DMS53 (cell line): ENCODE measurements around the gene IL23R.
"Not testable (repeated sequence)": the region's sequence is repeated elsewhere in the genome, so short reads cannot be mapped to it uniquely, and the experiment has no call there.

ENCODE experiments used
- DNase-seq: peaks from one replicate; lab custom pipeline; 2025; lab: John Stamatoyannopoulos, UW

IL23R gene

GRCh38 chr1:67192902-67193301 is 26.6 kb downstream of the IL23R start:
- DNase-seq: no peak

- no peak for DNase-seq
Observed at GRCh38 chr1:67193704-67194103, 27.4 kb downstream of the IL23R start.

DNA sequence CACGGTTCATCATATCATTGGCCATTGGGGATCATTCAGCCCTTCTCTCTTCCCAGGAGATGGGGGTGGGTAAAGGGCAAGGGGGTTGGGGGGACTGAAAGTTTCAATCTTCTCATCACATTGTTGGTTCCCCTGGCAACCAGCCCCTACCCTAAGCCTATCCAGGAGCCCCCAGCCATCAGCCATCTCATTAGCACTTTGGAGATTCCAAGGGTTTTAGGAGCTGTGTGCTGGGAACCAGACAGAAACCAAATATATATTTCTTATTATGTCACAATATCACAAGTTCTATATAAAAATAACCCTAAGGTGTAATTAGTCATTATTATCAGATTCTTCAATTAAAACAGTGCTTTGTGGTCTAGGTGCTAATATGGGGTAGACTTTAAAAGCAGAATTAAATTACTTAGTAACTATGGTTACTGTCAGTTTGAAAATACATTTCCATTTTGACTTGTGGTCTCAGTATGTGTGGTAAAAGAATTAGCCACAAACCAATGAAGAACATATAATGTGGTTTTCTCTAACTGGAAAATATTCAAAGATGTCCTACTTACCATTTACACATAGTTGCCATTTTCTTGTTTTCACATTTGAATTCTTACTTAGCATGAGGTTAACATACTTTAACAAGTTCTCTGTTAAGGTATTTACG is 28.1 kb downstream of the IL23R start:
- DNase-seq: no peak

- no peak for DNase-seq
Observed at GRCh38 chr1:67200755-67201154, 34.5 kb downstream of the IL23R start.

DNA sequence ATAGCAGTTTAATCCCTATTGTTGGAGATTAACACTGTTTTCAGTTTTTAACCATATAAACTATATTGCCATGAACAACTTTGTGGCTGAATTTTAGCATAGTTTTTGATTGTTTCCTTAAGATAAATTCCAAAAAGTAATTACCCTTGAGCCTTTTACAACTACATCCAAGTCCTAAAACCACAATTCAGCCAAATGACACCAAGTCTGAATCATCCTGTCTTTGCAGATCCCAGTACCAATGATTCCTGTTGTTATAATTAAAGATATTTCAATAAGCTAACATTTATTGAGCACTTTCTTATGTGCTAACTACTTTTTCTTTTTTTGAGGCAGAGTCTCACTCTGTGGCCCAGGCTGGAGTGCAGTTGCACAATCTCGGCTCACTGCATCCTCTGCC is 35.6 kb downstream of the IL23R start:
- DNase-seq: no peak

DNA sequence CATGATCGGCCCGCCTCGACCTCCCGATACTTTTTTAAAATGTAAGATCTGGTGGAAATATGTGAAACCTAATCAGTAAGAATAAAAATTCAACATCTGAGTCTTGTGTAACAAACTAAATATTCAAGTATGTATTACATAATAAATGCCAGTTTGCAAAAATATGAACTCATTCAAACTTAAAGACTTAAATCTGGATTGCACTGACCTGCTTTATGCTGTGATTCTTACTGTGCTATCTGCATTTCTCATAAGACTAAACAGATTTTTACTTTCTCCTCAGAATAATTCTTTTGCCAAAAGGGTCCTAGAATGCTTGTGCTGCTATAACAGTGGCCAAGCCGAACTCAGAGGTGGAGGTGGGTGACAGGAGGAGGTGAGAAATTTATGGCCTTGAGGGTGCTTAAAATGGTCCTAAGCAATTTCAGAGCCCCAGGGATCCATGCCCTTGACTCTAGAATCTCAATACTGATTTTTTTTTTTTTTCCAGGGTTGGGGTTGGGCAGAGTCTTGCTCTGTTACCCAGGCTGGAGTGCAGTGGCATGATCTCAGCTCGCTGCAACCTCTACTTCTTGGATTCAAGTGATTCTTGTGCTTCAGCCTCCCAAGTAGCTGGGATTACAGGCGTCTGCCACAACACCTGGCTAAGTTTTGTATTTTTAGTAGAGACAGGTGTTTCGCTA is 38.2 kb downstream of the IL23R start:
- no peak for DNase-seq

- DNase-seq: not testable (repeated sequence)
Observed at GRCh38 chr1:67207398-67207797, 41.1 kb downstream of the IL23R start.

DNA sequence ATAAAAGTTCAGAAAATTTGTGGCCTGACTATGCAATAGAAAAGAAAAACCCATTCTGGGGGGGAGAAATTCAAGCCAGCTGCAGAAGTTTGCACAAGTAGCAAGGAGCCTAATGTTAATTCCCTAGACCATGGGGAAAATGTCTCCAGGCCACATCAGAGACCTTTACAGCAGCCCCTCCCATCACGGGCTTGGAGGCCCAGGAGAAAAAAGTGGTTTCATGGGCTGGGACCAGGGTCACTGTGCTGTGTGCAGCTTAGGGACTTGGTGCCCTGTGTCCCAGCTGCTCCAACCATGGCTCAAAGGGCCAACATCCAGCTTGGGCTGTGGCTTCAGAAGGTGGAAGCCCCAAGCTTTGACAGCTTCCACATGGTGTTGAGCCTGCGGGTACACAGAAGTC is 42.0 kb downstream of the IL23R start:
- DNase-seq: no peak

DNA sequence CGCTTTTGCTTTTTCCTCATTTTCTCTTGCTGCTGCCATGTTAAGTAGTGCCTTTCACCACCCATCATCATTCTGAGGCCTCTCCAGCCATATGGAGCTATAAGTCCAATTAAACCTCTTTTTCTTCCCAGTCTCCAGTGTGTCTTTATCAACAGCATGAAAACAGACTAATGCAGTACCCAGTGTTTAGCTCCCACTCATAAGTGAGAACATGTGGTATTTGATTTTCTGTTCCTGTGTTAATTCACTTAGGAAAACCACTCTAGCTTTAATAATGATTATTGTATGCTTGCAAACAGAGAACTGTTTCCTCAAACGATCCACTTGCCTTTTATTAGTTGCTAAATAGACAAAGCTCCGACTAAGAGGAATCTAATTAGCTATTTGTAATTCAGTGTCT is 43.3 kb downstream of the IL23R start:
- no peak for DNase-seq

GRCh38 chr1:67211589-67212563 is 45.6 kb downstream of the IL23R start:
- DNase-seq: peak; percentile 94

DNA sequence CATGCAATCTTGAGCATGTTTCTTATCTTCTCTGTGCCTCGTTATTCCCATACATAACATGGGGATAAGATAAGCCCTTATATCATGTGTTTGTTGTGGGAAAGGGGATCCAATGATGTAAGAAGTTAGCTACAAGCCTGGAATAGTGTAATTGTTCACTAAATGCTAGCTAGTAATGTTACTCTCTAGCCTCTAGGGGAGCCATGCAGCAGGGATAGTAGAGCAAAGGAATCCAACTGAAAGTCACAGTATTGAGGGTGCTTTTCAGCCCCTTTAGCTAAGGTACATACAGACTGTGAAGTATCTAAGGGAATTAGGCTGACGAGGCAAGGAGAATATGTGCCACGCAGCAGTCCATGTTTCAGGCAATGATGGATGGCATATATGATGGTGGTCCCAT is 46.9 kb downstream of the IL23R start:
- peak; percentile 73 for DNase-seq

- no peak for DNase-seq
Observed at GRCh38 chr1:67213948-67214347, 47.7 kb downstream of the IL23R start.

- peak; percentile 84 for DNase-seq
Observed at GRCh38 chr1:67214420-67215174, 48.3 kb downstream of the IL23R start.

DNA sequence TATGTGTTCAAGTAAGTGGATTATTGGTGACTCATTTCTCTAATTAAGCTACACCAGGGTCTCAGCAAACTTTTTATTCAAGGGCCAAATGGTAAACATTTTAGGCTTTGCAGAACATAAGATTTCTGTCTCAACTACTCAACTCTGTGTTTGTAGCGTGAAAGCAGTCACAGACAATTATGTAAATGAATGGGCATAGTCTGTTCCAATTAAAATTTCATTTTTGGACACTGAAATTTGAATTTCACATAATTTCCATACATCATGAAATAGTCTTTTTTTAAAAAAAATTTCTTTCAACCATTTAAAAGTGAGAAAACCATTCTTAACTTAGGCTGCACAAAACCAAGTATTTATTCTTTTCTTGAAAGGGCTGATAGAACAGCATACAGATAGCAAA is 50.1 kb downstream of the IL23R start:
- DNase-seq: no peak

GRCh38 chr1:67217417-67217816 is 51.2 kb downstream of the IL23R start:
- DNase-seq: no peak

- DNase-seq: no peak
Observed at GRCh38 chr1:67217938-67218337, 51.7 kb downstream of the IL23R start.

- no peak for DNase-seq
Observed at GRCh38 chr1:67224856-67225255, 58.6 kb downstream of the IL23R start.

DNA sequence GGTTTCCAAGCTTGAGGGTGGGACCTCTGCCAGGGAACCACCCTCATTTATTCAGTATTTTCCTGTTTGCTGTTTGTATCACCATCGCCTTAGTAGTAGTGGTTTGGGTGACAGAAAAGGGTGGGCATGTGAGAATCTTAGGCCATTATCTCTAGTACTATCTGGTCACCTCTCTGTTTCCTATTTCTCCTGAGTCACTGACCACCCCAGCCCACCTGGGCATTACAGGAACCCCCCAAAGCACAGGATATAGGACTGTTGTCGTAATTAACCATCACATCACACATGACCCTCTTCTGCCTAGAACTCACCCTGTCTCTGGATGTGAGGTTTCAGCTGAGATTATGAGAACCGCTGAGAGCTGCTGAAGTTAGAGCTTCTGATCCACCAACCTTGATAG is 60.4 kb downstream of the IL23R start:
- DNase-seq: no peak

DNA sequence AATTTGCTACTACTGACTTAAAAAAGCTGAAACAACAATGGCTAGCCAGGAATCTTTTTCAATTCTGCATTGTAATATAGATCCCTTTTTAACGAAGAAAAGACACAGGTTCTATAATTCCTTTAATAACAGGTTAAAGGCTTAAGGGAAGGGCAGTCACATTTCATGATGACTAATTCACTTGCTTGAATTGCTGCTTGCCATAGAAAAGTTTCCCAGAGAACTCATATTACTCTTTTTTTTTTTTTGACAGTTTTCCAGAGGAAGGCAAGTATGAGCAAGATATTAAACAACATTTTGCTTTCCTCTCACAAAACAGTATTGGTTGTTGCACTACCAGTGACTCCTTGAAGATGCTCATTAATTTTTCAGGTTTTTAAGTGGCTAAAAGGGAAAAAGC is 60.9 kb downstream of the IL23R start:
- DNase-seq: peak; percentile 15

GRCh38 chr1:67228791-67229190 is 62.5 kb downstream of the IL23R start:
- no peak for DNase-seq

- peak; percentile 26 for DNase-seq
Observed at GRCh38 chr1:67230539-67230938, 64.3 kb downstream of the IL23R start.

DNA sequence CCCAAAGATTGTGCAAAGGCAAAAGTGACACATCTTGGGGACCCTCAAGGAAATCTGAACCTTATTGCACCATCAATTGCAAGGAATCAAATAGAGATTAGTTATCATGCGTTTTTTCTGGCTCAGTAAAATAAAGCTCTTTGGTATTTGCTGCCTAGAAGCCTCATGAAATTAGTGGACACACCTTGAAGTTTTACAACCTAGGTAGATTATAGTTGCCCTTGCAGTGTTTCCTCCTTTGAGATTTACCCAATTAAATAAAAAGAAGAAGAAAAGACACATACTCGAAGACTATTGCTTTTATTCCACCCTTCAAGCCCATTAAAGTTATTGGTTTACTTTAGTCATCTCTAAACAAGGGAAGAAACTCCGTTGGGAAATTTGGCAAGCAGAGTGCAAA is 70.0 kb downstream of the IL23R start:
- no peak for DNase-seq
